Muscle layer of duodenum (tissue), 2 donors: ENCODE results near the gene PGM5.
A peak's percentile ranks its signal among the peaks of the same experiment; 100 is the strongest.

Experiments used
- H3K27ac ChIP-seq: one replicate; pipeline ENCODE4 v1.7.0; 2013; ENCODE audit warnings: mild to moderate bottlenecking, low read length
- H3K27me3 ChIP-seq: one replicate; pipeline ENCODE4 v1.7.0; 2013; ENCODE audit warnings: low read depth, mild to moderate bottlenecking, control low read depth, low read length
- H3K36me3 ChIP-seq, 2 donors: one replicate each; pipeline ENCODE4 v1.7.0; 2013; ENCODE audit warnings: low read length in 2 of 2, control low read depth in 1 of 2, mild to moderate bottlenecking in 1 of 2; ENCODE audit not compliant: insufficient read depth in 2 of 2, control insufficient read depth in 1 of 2
- H3K4me1 ChIP-seq, 2 donors: one replicate each; pipeline ENCODE4 v1.7.0; 2013; ENCODE audit warnings: low read length in 2 of 2, mild to moderate bottlenecking in 2 of 2, control low read depth in 1 of 2, moderate library complexity in 1 of 2; ENCODE audit not compliant: insufficient read depth in 2 of 2, control insufficient read depth in 1 of 2
- H3K4me3 ChIP-seq, 2 donors: one replicate each; pipeline ENCODE4 v1.7.0; 2013; ENCODE audit warnings: low read length in 2 of 2, low read depth in 1 of 2, mild to moderate bottlenecking in 1 of 2
- H3K9me3 ChIP-seq, 2 donors: one replicate each; pipeline ENCODE4 v1.7.0; 2013; ENCODE audit warnings: low read length in 2 of 2, control low read depth in 1 of 2, mild to moderate bottlenecking in 1 of 2; ENCODE audit not compliant: control insufficient read depth in 1 of 2
- donor health status: healthy.

Gene PGM5

DNA sequence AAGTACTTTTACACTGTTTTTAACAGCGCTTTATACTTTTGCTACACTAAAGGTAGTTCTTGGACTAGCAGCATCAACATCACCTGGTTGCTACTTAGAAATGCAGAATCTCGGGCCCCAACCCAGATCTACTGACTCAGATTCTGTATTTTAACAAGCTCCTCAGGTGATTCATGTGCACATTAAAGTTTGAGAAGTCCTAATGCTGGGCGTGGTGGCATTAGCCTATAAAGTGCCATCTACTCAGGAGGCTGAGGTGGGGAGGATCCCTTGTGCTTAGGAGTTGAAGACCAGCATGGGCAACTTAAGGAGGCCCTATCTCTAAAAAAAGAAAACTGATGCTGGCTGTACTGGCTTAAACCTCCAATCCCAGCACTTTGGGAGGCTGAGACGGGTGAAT lies 157.6 kb downstream of the PGM5 start:
- H3K4me3 ChIP-seq, result no peak overlapping the region
- peaks cover 0 to 15% of the 10 kb centered on the region in 2 donors for H3K36me3 ChIP-seq
- peaks cover 0 to 5% of the 10 kb centered on the region in 2 donors for H3K4me1 ChIP-seq
- H3K27me3 ChIP-seq, result no peaks in the 10 kb centered on the region
- no peak overlapping the region for H3K27ac ChIP-seq
- peaks cover 0 to 3% of the 10 kb centered on the region in 2 donors for H3K9me3 ChIP-seq

- Histone ChIP-seq H3K27me3 (no peaks in the 10 kb centered on the region), H3K9me3 (peaks cover 0 to 3% of the 10 kb centered on the region in 2 donors), H3K4me1 (peaks cover 0 to 4% of the 10 kb centered on the region in 2 donors), H3K27ac (peak overlapping the region; percentile 49), H3K4me3 (no peak overlapping the region), H3K36me3 (peaks cover 0 to 15% of the 10 kb centered on the region in 2 donors)
Observed at GRCh38 chr9:68515326-68516017, 159.1 kb downstream of the PGM5 start.

DNA sequence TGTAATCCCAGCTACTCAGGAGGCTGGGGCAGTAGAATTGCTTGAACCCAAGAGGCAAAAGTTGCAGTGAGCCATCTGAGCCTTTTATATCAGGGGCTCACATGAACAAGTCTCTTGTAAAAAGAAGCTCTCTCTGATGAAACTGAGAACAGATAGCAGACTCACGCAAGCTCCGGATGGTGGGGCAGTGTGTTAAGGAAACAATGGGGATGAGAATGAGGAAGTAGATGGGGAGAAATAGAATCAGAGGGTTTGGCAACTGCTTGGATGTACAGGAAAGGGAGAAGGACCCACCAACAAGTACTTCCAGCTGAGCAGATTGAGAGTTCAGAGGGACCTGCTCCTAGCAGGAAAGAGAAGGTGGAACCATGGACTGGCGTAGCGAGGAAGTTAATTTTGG lies 165.7 kb downstream of the PGM5 start:
- Histone ChIP-seq H3K36me3 (peaks cover 5 to 22% of the 10 kb centered on the region in 2 donors), H3K27ac (no peak overlapping the region)

DNA sequence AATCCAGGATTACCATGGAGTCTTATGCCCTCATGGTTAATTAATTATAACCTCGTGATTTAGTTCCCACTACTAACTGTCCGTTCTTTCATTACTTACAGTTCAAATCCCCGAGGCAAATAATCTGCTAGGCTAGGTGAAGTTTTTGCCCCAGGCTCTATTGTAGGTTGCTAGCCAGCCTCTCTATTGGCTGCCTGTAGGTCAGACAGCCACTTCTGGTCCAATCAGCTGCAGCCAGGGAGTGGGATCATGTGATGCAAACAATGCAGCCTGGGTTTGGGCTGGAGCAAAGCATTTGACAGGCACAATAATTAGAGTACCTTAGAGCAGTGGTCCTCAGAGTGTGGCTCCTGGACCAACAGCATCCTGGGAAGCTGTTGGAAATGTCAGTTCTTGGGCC lies 166.5 kb downstream of the PGM5 start:
- Histone ChIP-seq H3K36me3 (peaks cover 5 to 19% of the 10 kb centered on the region in 2 donors), H3K4me3 (no peak overlapping the region), H3K27me3 (no peaks in the 10 kb centered on the region), H3K4me1 (no peaks in the 10 kb centered on the region), H3K27ac (no peak overlapping the region), H3K9me3 (peaks cover 0 to 2% of the 10 kb centered on the region in 2 donors)

More for the DNA sequence above, 165.7 kb downstream of the PGM5 start:
- Histone ChIP-seq H3K4me1 (no peaks in the 10 kb centered on the region), H3K9me3 (peaks cover 0 to 3% of the 10 kb centered on the region in 2 donors), H3K4me3 (no peak overlapping the region), H3K27me3 (no peaks in the 10 kb centered on the region)

- Histone ChIP-seq H3K27ac (no peak overlapping the region), H3K4me3 (no peak overlapping the region), H3K36me3 (peaks cover 5 to 14% of the 10 kb centered on the region in 2 donors), H3K9me3 (no peaks in the 10 kb centered on the region), H3K4me1 (no peaks in the 10 kb centered on the region), H3K27me3 (no peaks in the 10 kb centered on the region)
Observed at GRCh38 chr9:68523367-68523936, 167.0 kb downstream of the PGM5 start.

DNA sequence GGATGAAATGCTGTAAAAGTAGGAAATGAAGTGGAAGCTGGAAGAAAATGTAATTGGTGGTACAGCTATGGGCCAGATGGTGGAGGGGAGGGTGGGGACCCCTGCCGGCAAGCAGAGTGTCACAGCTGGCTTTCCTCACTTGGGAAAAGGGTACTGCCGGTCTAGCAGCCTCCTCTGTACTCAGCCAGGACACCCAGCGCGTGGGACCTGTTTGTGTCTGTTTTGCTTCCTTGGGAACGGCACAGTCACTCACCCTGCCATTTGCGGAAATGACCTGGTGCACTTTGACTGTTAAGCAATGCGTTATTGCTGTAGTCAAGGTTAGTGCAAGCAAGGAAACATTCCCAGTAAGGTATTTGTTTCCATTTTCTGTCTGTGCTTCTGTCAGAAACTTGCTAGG lies 174.2 kb downstream of the PGM5 start:
- H3K27me3 ChIP-seq, result no peaks in the 10 kb centered on the region
- peaks cover 5 to 12% of the 10 kb centered on the region in 2 donors for H3K4me1 ChIP-seq
- peak overlapping the region; percentile 73 for H3K27ac ChIP-seq
- no peaks in the 10 kb centered on the region for H3K9me3 ChIP-seq
- H3K4me3 ChIP-seq, result no peak overlapping the region
- H3K36me3 ChIP-seq, result peaks cover 3% of the 10 kb centered on the region in 2 donors

DNA sequence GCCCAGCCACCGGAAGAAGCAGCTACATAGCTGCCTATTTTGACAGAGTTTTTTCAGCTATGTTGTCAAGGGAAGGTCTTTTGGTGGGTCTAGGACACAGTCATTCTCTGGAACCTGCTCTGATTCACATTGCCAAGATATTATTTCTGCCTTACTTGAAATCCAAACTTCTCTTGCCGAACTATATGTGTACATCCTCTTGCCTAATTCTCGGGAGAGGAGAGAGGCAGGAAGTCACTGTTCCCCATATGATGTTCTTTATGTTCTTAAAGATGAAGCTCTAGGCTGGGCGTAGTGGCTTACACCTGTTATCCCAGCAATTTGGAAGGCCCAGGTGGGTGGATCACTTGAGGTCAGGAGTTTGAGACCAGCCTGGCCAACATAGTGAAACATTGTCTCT lies 175.7 kb downstream of the PGM5 start:
- H3K4me1 ChIP-seq, result peaks cover 5 to 18% of the 10 kb centered on the region in 2 donors
- no peaks in the 10 kb centered on the region for H3K27me3 ChIP-seq
- H3K27ac ChIP-seq, result peak overlapping the region; percentile 73
- H3K4me3 ChIP-seq, result no peak overlapping the region
- peaks cover 3 to 4% of the 10 kb centered on the region in 2 donors for H3K36me3 ChIP-seq
- H3K9me3 ChIP-seq, result no peaks in the 10 kb centered on the region

- Histone ChIP-seq H3K36me3 (peaks cover 3 to 4% of the 10 kb centered on the region in 2 donors), H3K4me3 (no peak overlapping the region)
Observed at GRCh38 chr9:68533678-68534077, 177.3 kb downstream of the PGM5 start.

DNA sequence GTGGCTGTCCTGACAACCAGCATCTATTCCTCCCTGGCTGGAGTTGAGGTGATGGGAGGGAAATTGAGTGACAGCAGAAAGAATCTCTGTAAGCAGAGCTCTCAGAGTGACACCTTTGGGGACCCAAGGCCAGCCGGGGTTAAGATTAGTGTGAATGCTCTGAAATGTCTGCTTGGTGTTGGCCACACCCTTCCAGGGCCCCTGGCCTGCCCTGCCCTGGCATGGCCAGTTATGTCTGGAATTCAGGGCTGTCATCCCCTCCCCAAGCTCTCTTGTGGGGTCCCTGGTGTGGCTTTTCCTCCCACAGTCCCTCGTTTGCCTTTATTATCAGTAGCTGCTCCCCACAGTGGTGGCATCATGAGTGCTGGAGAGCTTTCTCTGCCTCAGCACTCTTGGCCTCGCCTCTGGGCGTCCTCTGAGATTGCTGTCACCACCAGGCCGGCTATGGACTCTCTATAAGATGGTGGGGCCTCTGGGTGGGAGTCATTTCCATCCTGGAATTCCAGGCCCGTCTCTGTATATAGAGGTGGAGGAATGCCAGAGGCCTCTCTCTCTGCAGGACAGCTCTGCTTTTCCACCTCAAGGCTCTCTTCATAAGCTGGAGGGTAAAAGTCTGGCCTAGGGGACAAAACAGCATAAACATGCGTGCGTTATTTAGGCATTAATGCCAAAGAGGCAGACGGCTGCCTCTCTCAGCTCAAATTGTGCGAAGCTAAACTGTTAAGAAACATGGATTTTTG lies 180.6 kb downstream of the PGM5 start:
- Histone ChIP-seq H3K27me3 (no peaks in the 10 kb centered on the region), H3K4me3 (peak overlapping the region in 1 of 2 donors; percentile 27), H3K36me3 (peaks cover 3 to 4% of the 10 kb centered on the region in 2 donors), H3K4me1 (peaks cover 11 to 12% of the 10 kb centered on the region in 2 donors), H3K27ac (peak overlapping the region; percentile 45), H3K9me3 (no peaks in the 10 kb centered on the region)

More at GRCh38 chr9:68533678-68534077, 177.3 kb downstream of the PGM5 start:
- no peaks in the 10 kb centered on the region for H3K27me3 ChIP-seq
- H3K9me3 ChIP-seq, result no peaks in the 10 kb centered on the region
- H3K27ac ChIP-seq, result no peak overlapping the region
- H3K4me1 ChIP-seq, result peaks cover 5 to 21% of the 10 kb centered on the region in 2 donors

GRCh38 chr9:68537616-68537880 lies 181.1 kb downstream of the PGM5 start:
- Histone ChIP-seq H3K4me1 (peaks cover 12% of the 10 kb centered on the region in 2 donors), H3K27me3 (no peaks in the 10 kb centered on the region), H3K27ac (peak overlapping the region; percentile 45)

GRCh38 chr9:68538200-68538599 lies 181.8 kb downstream of the PGM5 start:
- Histone ChIP-seq H3K36me3 (peaks cover 3 to 4% of the 10 kb centered on the region in 2 donors), H3K9me3 (no peaks in the 10 kb centered on the region), H3K4me3 (no peak overlapping the region), H3K27me3 (no peaks in the 10 kb centered on the region), H3K4me1 (peaks cover 12% of the 10 kb centered on the region in 2 donors), H3K27ac (peak overlapping the region; percentile 68)

More at GRCh38 chr9:68537616-68537880, 181.1 kb downstream of the PGM5 start:
- peak overlapping the region in 1 of 2 donors; percentile 27 for H3K4me3 ChIP-seq
- peaks cover 3 to 4% of the 10 kb centered on the region in 2 donors for H3K36me3 ChIP-seq
- H3K9me3 ChIP-seq, result no peaks in the 10 kb centered on the region
